Astrocyte (in vitro differentiated cells and primary cell): ENCODE measurements around the gene RPH3AL.

Experiments
- CTCF ChIP-seq: IDR thresholded peaks from 2 replicates; pipeline ENCODE4 v1.5.1; 2011; ENCODE audit warnings: low read depth, mild to moderate bottlenecking, inconsistent platforms, low read length, moderate library complexity; ENCODE audit not compliant: insufficient read depth
- EZH2 ChIP-seq: IDR thresholded peaks from 2 replicates; pipeline ENCODE4 v1.6.1; 2012; ENCODE audit warnings: mild to moderate bottlenecking, low read length, inconsistent platforms; ENCODE audit not compliant: insufficient read depth

- TF ChIP-seq CTCF = no peak
- TF ChIP-seq EZH2 = no peak
Measured at GRCh38 chr17:274902-275301, 77.7 kb downstream of the RPH3AL start.
